Fibroblast of skin of right biceps (primary cell): ENCODE data around the gene SCAMP3.
A peak's percentile ranks its signal among the peaks of the same experiment; 100 is the strongest.
"Not testable (repeated sequence)": the region's sequence is repeated elsewhere in the genome, so short reads cannot be mapped to it uniquely, and the experiment has no call there.

Experiments used
- DNase-seq: peaks from one replicate; pipeline ENCODE4 v3.0.0-alpha.2; 2013

SCAMP3 gene

DNA sequence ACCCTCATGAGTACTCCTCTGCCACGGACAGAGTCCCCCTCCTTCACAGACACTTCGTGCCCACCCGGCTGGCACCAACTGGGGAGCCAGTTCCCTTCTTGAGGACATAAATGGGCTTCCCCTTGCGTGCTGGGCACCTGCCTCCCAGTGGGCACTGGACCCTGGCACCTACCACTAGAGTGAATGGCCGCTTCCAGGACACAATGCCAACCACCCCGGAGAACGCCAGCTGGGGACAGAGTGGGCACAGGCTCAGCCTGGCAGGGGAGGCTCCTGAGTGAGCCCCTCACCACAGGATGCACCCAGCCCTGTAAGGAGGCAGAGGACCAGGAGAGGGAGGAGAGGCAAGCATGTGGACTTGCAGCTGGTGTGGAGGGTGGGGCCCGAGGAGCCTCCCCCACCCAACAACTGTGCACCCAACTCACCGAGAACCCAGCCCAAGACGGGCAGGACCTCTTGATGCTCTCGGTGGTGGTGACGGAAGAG lies 7.9 kb downstream of the SCAMP3 start:
- no peak for DNase-seq

DNA sequence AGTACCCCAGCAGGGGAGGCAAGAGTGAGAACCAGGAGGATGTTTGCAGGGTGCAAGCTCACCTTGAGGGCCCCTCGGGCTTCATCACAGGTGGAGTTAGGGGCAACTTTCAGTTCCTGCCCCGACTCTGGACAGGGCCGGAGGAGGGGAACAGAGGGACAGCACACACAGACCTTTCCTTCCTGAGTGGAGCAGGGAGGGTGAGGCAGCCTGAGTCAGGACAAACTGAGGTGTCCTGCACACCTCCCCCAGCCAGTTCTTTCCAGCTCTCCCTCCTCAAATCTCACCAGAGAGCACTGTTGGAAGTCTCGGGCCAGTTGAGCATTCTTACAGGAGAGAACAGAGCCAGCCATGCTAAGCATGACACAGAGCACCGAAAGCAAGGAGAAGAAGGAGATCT lies 8.4 kb downstream of the SCAMP3 start:
- no peak for DNase-seq

DNA sequence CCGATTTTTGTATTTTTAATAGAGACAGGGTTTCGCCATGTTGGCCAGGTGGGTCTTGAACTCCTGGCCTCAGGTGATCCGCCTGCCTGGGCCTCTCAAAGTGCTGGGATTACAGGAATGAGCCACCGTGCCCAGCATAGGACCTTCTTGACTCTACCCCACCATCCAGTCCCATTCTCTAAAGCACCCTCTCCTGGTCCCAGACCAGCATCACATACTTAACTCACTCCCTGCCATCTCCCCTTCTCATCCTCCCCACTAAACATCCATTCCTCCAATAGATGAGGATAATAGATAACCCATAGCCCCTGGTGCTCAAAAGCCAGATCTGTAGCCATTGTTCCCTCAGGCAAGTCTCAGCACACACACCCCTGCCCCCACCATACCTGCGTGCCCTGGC lies 9.0 kb downstream of the SCAMP3 start:
- no peak for DNase-seq

DNA sequence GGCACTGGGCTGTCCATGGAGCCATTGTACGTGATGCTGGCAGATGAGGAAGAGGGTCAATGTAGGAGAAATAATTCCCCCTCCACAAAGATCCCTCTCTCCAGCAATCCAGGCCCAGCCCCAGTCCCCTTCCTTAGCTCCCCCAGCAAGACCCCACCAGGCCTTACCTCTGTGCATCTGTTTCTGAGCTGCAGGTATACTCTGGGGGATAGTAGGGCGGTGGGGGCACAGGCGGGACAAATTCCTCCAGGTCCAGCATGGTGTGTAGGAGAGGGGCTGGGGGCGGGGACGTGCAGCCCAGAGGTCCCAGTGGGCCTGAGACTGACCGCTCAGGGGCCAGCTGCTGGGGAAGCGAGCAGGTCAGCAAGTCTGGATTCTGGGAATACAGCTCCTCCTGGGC lies 10.6 kb downstream of the SCAMP3 start:
- no peak for DNase-seq

DNA sequence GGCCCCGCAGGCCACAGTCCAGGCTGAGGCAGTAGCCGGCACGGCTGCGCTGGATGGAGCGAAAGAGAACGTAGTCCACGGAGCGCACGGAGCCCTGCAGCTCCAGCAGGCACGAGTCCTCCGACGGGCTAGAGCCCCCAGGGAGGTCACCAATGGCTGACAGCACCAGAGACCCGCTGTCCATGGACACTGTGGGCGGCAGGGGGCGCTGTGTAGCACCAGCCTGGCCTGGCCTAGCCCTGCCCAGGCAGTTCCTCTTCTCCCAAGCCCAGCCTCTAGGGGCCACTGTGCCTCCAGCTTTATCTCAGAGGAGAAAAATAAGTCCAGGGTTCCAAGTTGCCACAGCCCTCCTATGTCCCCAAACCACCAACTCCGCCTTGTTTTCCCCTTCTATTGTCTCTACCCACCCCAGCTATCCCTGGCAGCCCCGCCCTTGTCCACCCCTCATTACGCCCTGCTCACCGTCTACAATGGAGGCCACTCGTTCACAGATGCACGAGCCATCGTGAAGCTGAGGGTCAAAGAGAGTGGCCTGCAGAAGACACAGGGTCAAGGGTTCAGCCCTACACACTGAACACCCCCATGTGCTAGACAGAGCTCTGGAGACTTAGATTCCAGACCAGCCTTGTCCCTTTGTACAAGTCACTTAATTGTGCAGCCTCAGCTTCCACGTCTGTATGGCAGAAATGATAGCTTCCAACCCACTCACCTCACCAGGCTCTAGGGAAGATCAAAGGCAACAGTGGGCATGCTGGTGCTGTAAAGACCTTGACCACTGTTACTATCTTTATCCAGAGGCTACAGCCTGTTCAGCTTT lies 11.3 kb downstream of the SCAMP3 start:
- peak; percentile 89 for DNase-seq

DNA sequence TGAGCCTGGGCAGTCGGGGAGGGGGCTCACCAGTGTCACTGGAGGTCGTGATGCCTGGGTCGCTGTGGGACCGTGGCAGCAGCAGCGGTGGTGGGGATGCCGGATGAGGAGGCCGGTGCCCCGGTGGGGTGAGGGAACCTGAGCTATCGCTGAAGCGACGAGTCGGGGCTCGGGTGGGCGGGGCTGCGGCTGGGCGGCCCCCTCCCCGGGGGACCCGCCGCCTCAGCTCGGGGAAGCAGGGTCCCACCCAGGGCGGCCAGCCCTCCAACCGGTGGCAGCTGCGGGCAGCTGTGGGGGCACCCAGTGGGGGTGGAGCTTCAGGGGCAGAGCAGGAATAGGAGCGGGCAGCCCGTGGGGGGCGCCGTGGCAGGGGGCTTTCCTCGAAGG lies 11.9 kb downstream of the SCAMP3 start:
- no peak for DNase-seq

DNA sequence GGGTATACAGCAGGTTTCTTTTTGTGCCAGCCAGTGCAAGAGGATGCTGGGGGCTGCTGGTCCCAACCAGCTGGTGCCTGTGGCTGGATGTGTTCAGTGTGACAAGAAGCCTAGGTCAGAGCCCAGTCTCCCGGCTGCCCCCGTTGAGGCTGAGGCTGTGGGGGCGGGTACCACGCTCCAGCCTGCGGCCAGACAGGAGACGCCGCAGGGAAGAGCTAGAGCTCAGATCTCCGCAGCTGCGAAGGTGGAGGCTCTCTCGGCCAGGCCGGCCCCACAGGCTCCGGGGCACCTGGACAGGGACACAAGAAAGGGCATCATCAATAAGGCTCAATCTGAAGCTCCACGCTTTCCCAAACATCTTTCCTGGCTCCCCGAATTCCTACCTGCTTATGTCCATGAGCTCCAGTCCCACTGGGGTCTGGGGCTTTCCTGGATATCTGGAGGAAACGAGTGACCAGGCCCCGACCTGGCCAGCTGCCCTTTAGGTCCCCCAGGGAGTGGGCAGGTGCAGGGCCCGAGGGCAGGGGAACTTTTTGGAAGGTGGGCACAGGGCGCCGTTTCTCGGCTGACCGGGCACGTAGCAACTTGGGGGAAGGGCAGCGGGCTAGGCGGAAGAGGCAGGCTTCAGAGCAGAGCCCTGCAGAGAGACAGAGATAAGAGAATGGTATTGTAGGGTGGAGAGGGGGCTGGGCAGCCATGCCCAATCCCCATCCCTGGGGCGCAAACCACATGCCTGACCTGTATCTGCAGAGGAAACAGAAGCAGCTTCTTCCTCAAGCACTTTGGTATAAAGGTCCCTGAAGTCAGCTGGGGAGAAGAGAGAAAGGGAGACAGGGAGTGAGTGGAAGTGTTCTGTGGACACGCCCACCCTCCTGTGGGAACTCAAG lies 14.2 kb downstream of the SCAMP3 start:
- no peak for DNase-seq

DNA sequence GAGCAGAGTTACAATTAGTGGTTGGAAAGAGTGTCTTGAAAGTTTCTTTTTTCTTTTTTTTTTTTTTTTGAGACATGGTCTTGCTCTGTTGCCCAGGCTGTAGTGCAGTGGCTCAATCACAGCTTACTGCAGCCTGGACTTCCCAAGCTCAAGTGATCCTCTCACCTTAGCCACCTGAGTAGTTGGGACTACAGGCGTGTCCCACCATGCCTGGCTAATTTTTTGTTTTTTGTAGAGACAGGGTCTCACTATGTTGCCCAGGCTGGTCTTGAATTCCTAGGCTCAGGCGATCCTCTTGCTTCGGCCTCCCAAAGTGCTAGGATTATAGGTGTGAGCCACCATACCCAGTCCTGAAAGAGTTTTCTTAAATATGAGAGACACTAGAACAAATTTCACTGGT lies 15.4 kb downstream of the SCAMP3 start:
- DNase-seq = not testable (repeated sequence)

DNA sequence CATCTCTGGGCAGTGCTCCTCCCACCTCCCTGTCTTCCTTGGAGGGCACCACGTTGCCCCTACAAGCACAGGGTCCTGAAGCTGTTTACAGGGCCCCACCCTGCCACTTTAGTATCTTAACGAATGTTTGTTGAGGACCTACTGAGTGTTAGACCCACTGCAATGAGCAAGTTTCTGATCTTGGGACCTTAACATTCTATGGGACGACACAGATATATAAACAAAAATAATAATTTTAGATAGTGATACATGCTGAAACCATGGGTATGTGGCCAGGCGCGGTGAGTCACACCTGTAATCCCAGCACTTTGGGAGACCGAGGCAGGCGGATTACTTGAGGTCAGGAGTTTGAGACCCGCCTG lies 17.0 kb downstream of the SCAMP3 start:
- DNase-seq = no peak

DNA sequence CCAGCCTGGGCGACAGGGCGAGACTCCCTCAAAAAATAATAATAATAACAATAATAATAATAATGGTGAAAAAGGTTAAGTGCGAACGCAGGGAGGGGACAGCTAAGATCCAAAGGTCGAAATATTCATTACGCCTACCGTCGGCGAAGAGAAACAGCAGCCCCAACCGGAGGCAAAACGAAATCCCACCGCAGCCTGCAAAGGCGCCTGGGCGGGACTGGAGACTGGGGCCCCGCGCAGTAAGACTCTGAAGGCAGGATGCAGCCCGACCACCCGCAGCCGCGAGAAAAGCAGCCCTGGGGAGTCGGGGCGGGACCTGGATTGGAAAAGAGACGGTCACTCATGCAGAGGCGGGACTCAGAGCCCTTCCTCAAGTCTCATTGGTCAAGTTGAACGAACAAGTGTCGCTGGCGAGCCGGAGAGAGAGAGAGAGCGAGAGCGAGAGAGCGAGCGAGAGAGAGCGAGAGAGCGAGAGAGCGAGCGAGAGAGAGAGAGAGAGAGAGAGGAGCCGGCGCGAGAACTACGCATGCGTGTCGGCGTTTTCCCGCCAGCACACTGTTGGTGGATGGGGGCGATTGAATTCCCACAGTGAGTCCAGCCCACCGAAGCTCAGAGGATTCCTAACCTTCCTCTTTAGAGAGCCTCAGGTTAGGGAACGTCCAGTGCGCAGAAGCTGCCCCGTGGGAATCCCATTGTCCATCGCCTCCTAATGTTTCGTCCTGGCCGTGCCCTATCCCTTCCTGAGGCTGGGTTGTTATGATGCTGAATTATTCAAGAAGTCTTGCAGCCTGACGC lies 17.6 kb downstream of the SCAMP3 start:
- peak; percentile 100 for DNase-seq

DNA sequence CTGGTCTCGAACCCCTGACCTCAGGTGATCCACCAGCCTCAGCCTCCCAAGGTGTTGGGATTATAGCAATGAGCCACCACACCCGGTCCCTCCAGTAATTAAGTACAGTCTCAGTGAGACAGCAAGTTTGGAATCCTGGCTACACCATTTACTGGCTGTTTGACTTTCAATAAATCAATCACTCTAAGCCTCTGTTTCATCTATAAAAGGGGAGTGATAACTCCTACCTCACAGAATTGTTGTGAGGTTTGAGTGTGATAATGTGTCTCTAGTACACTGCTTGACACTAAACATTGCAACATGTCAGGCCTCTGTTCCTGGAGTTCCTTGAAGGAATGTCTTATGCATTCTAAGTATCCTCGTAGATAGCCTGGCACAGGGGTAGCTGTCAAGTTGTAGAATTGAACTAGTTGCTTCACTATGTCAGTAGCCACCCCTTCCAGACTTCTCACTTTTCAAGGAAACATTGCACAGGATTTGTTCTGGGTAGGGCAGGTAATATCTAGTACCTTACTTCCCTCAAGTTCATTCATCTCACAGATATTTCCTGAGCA lies 19.3 kb downstream of the SCAMP3 start:
- DNase-seq = no peak

DNA sequence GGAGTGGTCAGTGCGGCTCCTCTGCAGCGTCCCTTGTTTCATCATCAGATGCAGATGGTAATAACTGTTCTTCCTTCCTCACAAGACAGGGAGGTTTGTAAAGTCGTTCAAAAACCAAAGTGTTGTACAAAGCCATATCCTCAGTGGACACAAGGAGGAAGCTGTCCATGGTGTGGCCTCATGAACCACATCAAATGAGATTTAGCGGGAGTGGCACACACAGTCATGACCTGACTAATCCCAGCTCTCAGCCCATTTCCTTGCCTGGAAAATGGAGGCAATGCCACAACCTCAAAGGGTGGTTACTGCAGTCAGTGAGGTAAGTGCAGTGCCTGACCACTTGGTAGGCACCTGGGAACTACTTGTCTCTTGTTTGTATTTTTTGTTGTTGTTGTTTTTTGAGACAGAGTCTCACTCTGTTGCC lies 20.3 kb downstream of the SCAMP3 start:
- DNase-seq = no peak

DNA sequence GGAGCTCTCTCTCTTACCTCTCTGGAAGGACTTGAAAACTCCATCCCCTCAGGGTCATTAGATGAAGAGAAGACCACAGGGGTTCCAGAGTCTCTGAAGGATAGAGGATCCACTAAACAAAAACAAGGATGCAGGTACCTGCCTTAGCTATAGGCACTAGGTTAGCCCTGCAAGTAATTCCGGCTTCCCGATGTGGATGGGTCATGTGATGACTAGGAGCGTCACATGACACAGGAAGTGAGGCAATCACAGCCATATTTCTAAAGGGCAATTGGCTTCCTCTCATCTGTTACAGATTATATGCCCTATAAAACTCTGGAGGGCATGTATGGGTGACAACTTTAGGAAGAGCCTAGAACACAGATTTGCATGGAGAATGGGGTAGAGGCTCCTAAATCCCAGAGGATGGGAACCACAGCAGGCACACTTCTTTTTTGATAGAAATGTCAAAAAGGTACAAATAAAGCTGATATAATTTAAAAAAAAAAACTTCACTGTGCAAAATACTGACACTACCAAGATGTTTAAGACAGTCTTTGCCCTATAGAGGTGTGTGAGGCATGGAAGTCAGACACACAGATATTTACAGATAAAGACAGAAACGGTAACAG lies 21.0 kb downstream of the SCAMP3 start:
- peak; percentile 85 for DNase-seq

DNA sequence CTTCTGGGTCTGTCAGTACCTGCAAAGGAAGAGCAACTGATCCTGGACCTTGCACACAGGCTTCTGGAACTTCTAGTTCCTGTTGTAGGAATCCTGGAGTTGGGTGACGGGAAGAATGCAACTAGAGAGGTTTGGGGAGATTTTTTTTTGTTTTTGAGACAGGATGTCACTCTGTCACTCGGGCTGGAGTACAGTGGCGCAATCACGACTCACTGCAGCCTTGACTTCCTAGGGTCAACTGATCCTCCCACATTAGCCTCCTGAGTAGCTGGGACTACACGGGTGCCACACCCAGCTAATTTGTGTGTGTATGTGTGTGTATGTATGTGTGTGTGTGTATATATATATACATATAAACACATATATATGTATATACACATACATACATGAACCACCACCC lies 25.7 kb downstream of the SCAMP3 start:
- DNase-seq = no peak

DNA sequence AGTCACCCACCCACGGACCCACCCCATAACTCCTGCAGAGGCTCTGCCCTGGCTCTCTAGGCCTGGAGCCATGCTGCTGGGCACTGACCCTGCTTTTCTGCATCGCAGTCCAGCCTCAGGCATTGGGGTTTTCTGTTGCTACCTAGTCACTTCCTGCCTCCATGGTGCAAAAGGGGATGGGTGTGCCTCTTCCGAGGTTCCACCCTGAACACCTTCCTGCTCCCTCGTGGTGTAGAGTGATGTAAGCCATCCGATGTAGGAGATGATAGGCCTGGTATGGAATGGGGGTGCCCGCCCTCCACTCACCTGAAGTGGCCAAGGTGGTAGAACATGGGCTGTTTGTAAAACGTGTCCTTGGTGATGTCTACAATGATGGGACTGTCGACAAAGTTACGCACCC lies 26.8 kb downstream of the SCAMP3 start:
- DNase-seq = not testable (repeated sequence)

DNA sequence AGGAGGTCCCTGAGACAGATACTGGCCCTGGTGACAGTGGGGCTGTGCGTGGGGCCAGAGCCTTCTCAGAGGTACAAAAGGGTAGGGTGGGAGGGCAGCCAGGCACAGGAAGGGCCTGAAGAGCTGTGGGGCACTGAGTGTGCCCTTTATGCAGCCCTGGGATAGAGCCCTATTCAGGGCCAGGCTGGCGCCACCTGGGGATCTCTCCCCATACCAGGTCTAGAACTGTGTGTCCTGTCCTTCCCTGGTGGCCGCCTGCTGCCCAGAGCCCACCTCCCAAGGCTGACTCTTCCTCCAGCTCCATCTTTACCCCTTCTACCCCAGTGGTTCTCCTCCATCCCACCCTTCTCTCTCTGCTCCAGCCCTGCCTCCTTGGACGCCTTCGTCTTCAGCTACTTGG lies 28.7 kb downstream of the SCAMP3 start:
- not testable (repeated sequence) for DNase-seq

DNA sequence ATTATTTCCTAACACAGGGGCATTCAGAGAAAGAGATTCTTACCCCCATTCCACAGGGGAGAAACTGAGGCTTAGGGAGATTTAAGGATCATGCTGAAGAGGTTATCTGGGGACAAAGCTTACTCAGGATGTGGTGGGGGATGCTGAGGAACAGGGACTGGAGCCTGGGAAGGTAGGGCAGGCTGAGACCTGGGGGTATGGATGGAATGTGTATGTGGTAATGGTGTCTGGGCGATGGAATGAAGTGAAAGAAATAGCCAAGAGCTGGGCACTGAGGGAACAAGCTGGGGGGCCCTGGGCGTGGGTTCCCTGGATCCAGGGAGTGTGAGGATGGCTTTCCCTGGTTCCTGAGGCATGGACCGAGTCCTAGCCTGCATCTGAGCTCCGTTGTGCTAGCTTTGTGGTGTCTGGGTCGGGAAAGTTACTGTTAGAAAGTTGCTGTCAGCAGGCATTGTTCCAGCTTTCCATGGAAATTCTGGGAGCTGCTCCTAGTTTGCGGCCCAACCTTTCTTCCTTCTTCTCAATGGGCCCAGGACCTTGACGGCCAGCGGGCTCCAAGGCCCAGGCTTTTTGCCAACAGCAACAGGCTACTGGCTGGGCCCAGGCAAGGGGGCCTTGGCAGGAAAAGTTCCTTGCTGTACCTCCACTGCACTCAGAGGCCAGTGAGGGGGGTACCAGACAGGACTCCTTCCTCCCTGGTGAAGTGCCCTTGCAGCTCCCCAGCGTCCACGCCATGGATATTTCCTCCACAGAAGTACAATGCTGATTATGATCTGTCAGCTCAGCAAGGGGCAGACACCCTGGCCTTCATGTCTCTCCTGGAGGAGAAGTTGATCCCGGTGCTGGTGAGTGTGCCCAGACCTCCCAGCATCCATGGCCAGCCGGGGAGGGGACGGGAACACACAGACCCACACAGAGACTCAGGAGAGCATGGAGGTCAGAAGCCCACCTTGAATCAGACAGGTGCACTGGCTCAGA lies 29.9 kb downstream of the SCAMP3 start:
- peak; percentile 71 for DNase-seq

DNA sequence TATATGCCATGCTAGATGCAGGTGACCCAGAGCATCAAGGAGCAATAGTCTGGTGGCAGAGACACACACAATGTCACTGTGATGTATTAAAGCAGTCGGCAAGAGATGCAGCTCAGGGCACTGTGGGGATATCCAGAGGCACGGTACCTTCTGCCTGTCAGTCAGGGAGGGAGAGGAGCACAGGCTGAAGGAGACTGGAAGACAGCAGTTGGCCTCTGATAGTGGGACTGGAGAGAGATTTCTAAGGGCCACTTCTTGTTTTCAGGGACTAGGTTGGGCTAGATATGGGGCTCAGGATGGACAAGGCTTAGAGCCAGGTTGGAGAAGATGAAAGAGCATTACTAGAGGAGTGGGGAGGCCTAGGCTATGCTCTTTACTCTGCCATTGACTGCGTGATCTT lies 30.9 kb downstream of the SCAMP3 start:
- not testable (repeated sequence) for DNase-seq

DNA sequence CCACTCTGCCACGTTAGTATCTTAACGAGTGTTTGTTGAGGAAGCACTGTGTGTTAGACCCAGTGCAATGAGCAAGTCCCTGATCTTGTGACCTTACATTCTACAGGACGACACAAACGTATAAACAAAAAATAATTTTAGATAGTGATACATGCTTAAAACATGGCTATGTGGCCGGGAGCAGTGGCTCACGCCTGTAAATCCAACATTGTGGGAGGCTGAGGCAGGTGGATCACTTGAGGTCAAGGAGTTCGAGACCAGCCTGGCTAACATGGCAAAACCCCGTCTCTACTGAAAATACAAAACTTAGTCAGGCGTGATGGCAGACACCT lies 34.1 kb downstream of the SCAMP3 start:
- no peak for DNase-seq

DNA sequence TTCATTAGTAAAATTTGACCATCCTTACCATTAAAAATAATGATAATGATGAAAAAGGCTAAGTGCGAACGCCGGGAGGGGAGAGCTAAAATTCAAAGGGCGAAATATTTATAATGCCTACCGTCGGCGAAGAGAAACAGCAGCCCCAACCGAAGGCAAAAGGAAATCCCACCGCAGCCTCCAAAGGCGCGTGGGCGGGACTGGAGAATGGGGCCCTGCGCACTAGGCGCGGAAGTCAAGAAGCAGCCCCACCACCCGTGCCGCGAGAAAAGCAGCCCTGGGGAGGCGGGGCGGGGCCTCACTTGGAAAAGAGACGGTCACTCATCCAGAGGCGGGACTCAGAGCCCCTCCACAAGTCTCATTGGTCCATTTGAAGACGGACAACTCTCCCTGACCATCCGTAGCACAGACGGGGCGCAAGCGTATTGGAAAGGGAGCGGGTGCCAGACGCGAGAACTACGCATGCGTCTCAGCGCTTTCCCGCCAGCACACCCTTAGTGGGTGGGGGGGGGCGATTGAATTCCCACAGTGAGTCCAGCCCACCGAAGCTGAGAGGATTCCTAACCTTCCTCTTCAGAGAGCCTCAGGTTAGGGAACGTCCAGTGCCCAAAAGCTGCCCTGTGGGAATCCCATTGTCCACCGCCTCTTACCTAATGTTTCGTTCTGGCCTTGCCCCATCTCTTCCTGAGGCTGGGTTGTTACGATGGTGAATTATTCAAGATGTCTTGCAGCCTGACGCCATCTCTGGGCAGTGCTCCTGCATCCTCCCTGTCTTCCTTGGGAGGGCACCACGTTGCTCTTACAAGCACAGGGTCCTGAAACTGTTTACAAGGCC lies 34.7 kb downstream of the SCAMP3 start:
- peak; percentile 100 for DNase-seq
